GM13976 (cell line): ENCODE results near the gene RAB11A.

Experiments used
- DNase-seq: peaks from one replicate; pipeline ENCODE4 v3.0.0; 2012; ENCODE audit warnings: low spot score
- CTCF ChIP-seq: IDR thresholded peaks from 2 replicates; pipeline ENCODE4 v1.5.1; 2012; ENCODE audit warnings: borderline replicate concordance, mild to moderate bottlenecking; ENCODE audit not compliant: insufficient read depth; ENCODE audit errors: extremely low read depth, missing control alignments, control extremely low read depth
- in situ Hi-C: fragments of 300-500 bp; cut with MboI; formaldehyde crosslinking; loops from one replicate; pipeline ENCODE4 v1.12.0; 2022; ENCODE audit warnings: low sequenced_read_pairs, mixed read lengths, inconsistent platforms; ENCODE audit not compliant: unreplicated experiment

RAB11A gene

GRCh38 chr15:65835447-65835846 is 33.8 kb upstream of the RAB11A start:
- in situ Hi-C loops: loop anchor here (10.0 kb wide), 1 partner anchor 201 kb away; no protein-coding TSS in a partner anchor
- DNase-seq: no peak
- no peak for TF ChIP-seq CTCF

GRCh38 chr15:65836665-65837064 is 32.6 kb upstream of the RAB11A start:
- in situ Hi-C loops: loop anchor here (10.0 kb wide), 1 partner anchor 202 kb away; no protein-coding TSS in a partner anchor

GRCh38 chr15:65837301-65838294 is 31.7 kb upstream of the RAB11A start:
- DNase-seq: no peak

More at GRCh38 chr15:65836665-65837064, 32.6 kb upstream of the RAB11A start:
- no peak for DNase-seq
- TF ChIP-seq CTCF: peak; percentile 58

GRCh38 chr15:65839354-65839901 is 29.9 kb upstream of the RAB11A start:
- in situ Hi-C loops: loop anchor here (10.0 kb wide), 1 partner anchor 205 kb away; no protein-coding TSS in a partner anchor
- TF ChIP-seq CTCF: no peak

More at GRCh38 chr15:65837301-65838294, 31.7 kb upstream of the RAB11A start:
- in situ Hi-C loops: loop anchor here (10.0 kb wide), 1 partner anchor 203 kb away; no protein-coding TSS in a partner anchor
- no peak for TF ChIP-seq CTCF

GRCh38 chr15:65839985-65840384 is 29.3 kb upstream of the RAB11A start:
- TF ChIP-seq CTCF: no peak
- in situ Hi-C loops: loop anchor here (10.0 kb wide), 1 partner anchor 205 kb away; no protein-coding TSS in a partner anchor
- DNase-seq: no peak

More at GRCh38 chr15:65839354-65839901, 29.9 kb upstream of the RAB11A start:
- no peak for DNase-seq

GRCh38 chr15:65841121-65841930 is 28.0 kb upstream of the RAB11A start:
- TF ChIP-seq CTCF: no peak
- in situ Hi-C loops: no loop called here
- DNase-seq: no peak
